DOHH2 (cell line): ENCODE measurements around the gene MPPE1.
"Not testable (repeated sequence)": the region's sequence is repeated elsewhere in the genome, so short reads cannot be mapped to it uniquely, and the experiment has no call there.

Experiments used
- H3F3A ChIP-seq: fragments of 200-600 bp; sonication (generic), shearing (Covaris generic); 2 replicates; pipeline ENCODE4 v1.6.0; 2016; ENCODE audit warnings: antibody characterized with exemption, mild to moderate bottlenecking; ENCODE audit not compliant: control insufficient read depth, insufficient read depth
- H3K27ac ChIP-seq: fragments of 200-600 bp; sonication (generic); 2 replicates; pipeline ENCODE4 v1.5.1; 2014; ENCODE audit warnings: low read depth, mild to moderate bottlenecking, low read length, moderate library complexity
- H3K27me3 ChIP-seq: fragments of 200-600 bp; sonication (generic); 2 replicates; pipeline ENCODE4 v1.6.1; 2014; ENCODE audit warnings: mild to moderate bottlenecking, low read length, mixed read lengths; ENCODE audit not compliant: control insufficient read depth
- H3K36me3 ChIP-seq: fragments of 200-600 bp; sonication (generic); 2 replicates; pipeline ENCODE4 v1.6.1; 2014; ENCODE audit warnings: mild to moderate bottlenecking, low read length, moderate library complexity, mixed read lengths; ENCODE audit not compliant: control insufficient read depth
- H3K4me1 ChIP-seq: fragments of 200-600 bp; sonication (generic); 2 replicates; pipeline ENCODE4 v1.6.1; 2014; ENCODE audit warnings: mild to moderate bottlenecking, low read length, mixed read lengths; ENCODE audit not compliant: control insufficient read depth
- H3K4me2 ChIP-seq: fragments of 200-600 bp; sonication (generic); 2 replicates; pipeline ENCODE4 v1.6.0; 2014; ENCODE audit warnings: mild to moderate bottlenecking, low read length, moderate library complexity
- H3K4me3 ChIP-seq: fragments of 200-600 bp; sonication (generic); 2 replicates; pipeline ENCODE4 v1.5.1; 2014; ENCODE audit warnings: mild to moderate bottlenecking, low read length, mixed read lengths
- H3K79me2 ChIP-seq: fragments of 200-600 bp; sonication (generic); 2 replicates; pipeline ENCODE4 v1.6.1; 2014; ENCODE audit warnings: mild to moderate bottlenecking, low read length, mixed read lengths; ENCODE audit not compliant: control insufficient read depth
- H3K9me2 ChIP-seq: fragments of 200-600 bp; sonication (generic); replicated peaks from 2 replicates; pipeline ENCODE4 v1.6.1; 2014; ENCODE audit warnings: mild to moderate bottlenecking, low read length, mixed read lengths; ENCODE audit not compliant: control insufficient read depth
- H3K9me3 ChIP-seq: fragments of 200-600 bp; sonication (generic); 2 replicates; pipeline ENCODE4 v1.6.1; 2014; ENCODE audit warnings: antibody characterized with exemption, low read length, mixed read lengths; ENCODE audit not compliant: control insufficient read depth, insufficient read depth
- H4K20me1 ChIP-seq: fragments of 200-600 bp; sonication (generic); 2 replicates; pipeline ENCODE4 v1.6.0; 2014; ENCODE audit warnings: low read depth, mild to moderate bottlenecking, antibody characterized with exemption, low read length, moderate library complexity; ENCODE audit not compliant: control insufficient read depth, insufficient read depth
- CTCF ChIP-seq: fragments of 200-600 bp; sonication (generic); IDR thresholded peaks from one replicate; pipeline ENCODE4 v1.5.1; 2014; ENCODE audit warnings: antibody characterized with exemption, mild to moderate bottlenecking, low read depth, low read length; ENCODE audit not compliant: poor library complexity, severe bottlenecking
- EZH2phosphoT487 ChIP-seq: fragments of 200-600 bp; sonication (generic); IDR thresholded peaks from 2 replicates; pipeline ENCODE4 v1.6.1; 2017; ENCODE audit warnings: borderline replicate concordance, mild to moderate bottlenecking, antibody characterized with exemption, low read length, moderate library complexity, mixed read lengths

The MPPE1 gene

GRCh38 chr18:11923450-11923849 lies 15.3 kb upstream of the MPPE1 start:
- no peaks in the 10 kb centered on the region for H3F3A ChIP-seq
- H4K20me1 ChIP-seq: no peaks in the 10 kb centered on the region
- no peak overlapping the region for H3K4me3 ChIP-seq
- H3K4me2 ChIP-seq: no peak overlapping the region
- H3K36me3 ChIP-seq: no peaks in the 10 kb centered on the region
- H3K4me1 ChIP-seq: peaks cover 10% of the 10 kb centered on the region
- no peaks in the 10 kb centered on the region for H3K9me2 ChIP-seq
- TF ChIP-seq EZH2phosphoT487 (no peak), CTCF (no peak)
- H3K79me2 ChIP-seq: no peaks in the 10 kb centered on the region
- no peak overlapping the region for H3K27ac ChIP-seq
- no peaks in the 10 kb centered on the region for H3K9me3 ChIP-seq
- no peaks in the 10 kb centered on the region for H3K27me3 ChIP-seq

GRCh38 chr18:11919522-11919921 lies 11.4 kb upstream of the MPPE1 start:
- H3K27me3 ChIP-seq, H3K4me3 ChIP-seq, H3F3A ChIP-seq, H3K36me3 ChIP-seq, H3K79me2 ChIP-seq, H3K9me2 ChIP-seq, H3K27ac ChIP-seq, H4K20me1 ChIP-seq, H3K4me2 ChIP-seq, H3K9me3 ChIP-seq: not testable (repeated sequence)
- H3K4me1 ChIP-seq: peaks cover 10% of the 10 kb centered on the region

- H4K20me1 ChIP-seq, H3K9me3 ChIP-seq: not testable (repeated sequence)
Measured at GRCh38 chr18:11916880-11917279, 8.8 kb upstream of the MPPE1 start.

DNA sequence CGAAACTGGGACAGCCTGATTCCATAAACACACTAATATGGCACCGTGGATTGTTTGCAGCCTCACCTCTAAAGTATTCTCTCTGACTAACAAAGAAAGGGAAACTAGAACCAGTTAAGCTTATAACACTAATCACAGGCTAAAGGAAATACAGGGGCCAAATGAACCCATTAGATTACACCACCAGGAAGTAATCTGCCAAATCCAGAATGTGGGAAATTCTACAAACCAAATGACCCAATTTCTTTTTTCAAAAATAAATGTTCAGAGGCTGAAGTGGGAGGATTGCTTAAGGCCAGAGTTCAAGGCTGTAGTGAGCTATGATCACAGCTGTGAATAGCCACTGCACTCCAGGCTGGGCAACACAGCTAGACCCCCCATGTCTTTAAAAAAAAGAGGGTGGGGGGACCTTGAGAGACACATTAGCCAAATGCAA lies 1.5 kb upstream of the MPPE1 start:
- Histone ChIP-seq H4K20me1 (no peaks in the 10 kb centered on the region), H3K27ac (peak overlapping the region; percentile 83; the same call in 1 of the 2 replicates), H3F3A (no peaks in the 10 kb centered on the region), H3K4me2 (peak overlapping the region; percentile 70), H3K9me2 (no peaks in the 10 kb centered on the region), H3K27me3 (no peaks in the 10 kb centered on the region), H3K79me2 (peaks cover 13% of the 10 kb centered on the region), H3K9me3 (no peaks in the 10 kb centered on the region), H3K4me3 (peak overlapping the region; percentile 75), H3K36me3 (peaks cover 12% of the 10 kb centered on the region; the same call in 1 of the 2 replicates), H3K4me1 (peaks cover 16% of the 10 kb centered on the region)
- TF ChIP-seq CTCF (no peak), EZH2phosphoT487 (no peak)

More at GRCh38 chr18:11916880-11917279, 8.8 kb upstream of the MPPE1 start:
- H3K27me3 ChIP-seq, H3K27ac ChIP-seq, H3K4me3 ChIP-seq, H3K9me2 ChIP-seq, H3K36me3 ChIP-seq, H3K4me2 ChIP-seq, H3K79me2 ChIP-seq, H3F3A ChIP-seq: not testable (repeated sequence)
- H3K4me1 ChIP-seq: peaks cover 10% of the 10 kb centered on the region
